HG03439 (cell line): ENCODE data around the gene ANAPC5.

Experiments
- ATAC-seq: cut with Tn5 transposase; IDR thresholded peaks from one replicate; pipeline ENCODE4 v1.9.1; 2021; ENCODE audit warnings: mild to moderate bottlenecking, moderate library complexity; ENCODE audit not compliant: unreplicated experiment

The ANAPC5 gene

GRCh38 chr12:121371404-121371803 lies 19.2 kb upstream of the ANAPC5 start:
- no peak for ATAC-seq

- ATAC-seq: no peak
Observed at GRCh38 chr12:121366063-121366459, 13.8 kb upstream of the ANAPC5 start.

DNA sequence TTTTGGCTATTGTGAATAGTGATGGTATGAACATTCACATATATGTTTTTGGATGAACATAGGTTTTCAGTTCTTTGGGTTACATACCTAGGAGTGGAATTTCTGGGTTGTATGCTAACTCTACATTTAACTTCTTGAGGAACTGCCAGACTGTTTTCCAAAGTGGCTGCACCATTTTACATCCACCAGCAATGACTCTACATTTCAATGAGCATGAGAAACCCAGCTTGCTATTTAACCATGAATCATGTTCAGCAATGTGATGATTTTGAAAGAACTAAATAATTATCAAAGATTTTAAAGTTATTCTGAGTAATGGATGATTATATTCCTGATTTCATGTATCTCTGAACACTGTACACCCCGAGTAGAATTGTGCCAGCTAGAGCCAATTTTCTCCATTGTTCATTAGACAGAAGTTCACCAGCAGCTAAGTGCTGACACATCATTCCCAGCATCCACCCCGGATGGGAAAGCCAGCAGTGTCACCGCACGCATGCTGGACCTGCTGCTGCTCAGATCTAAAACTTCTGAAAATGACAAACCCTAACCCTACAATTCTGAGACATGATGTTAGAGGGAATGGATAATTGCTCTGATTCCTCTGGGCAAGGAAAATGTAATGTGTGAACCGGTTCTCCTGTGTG lies 13.3 kb upstream of the ANAPC5 start:
- ATAC-seq: no peak

DNA sequence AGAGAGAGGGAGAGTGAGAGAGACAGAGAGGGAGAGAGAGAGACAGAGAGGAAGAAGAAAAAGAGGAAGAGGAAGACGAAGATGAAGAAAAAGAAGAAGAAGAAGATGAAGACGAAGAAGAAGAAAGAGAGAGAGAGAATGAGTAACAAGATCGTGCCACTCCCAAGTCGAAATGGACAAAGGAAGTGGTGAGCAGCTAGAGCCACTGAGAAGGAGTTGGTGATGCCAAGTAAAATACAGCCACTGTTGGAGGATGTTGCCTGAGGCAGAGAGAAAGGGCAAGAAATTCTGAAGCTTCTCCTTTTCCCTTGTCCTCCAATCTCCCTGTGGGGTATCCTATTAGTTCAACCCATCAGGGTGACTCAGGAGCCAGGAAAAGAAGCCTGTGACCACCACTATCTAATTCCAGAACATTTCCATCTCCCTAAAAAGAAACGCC lies 12.5 kb upstream of the ANAPC5 start:
- ATAC-seq: no peak

GRCh38 chr12:121358073-121358472 lies 5.9 kb upstream of the ANAPC5 start:
- no peak for ATAC-seq

DNA sequence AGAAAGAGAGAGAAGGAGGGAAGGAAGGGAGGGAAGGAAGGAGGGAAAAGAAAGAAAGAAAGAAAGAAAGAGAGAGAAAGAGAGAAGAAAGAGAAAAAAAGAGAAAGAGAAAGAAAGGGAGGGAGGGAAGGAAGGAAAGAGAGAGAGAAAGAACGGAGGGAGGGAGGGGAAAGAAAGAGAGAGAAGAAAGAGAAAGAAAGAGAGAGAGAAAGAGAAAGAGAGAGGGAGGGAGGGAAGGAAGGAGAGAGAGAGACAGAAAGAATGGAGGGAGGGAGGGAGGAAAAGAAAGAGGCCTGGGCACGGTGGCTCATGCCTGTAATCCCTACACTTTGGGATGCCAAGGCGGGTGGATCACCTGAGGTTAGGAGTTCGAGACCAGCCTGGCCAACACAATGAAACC lies 5.1 kb upstream of the ANAPC5 start:
- no peak for ATAC-seq

GRCh38 chr12:121356657-121357056 lies 4.4 kb upstream of the ANAPC5 start:
- no peak for ATAC-seq

DNA sequence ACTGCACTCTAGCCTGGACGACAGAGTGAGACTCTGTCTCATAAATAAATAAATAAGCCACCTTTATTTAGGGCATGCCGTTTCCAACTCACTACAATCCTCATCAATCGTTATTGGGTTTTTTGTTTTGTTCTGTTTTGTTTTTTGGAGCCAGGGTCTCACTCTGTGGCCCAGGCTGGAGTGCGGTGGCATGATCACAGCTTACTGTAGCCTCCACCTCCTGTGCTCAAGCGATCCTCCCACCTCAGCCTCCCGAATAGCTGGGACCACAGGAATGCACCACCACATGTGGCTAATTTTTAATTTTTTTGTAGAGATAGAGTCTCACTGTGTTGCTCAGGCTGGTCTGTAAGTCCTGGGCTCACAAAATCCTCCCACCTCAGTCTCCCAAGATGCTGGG lies 3.6 kb upstream of the ANAPC5 start:
- no peak for ATAC-seq

GRCh38 chr12:121352682-121353018 lies 439 bp upstream of the ANAPC5 start:
- ATAC-seq: no peak

- ATAC-seq: no peak
Observed at GRCh38 chr12:121346747-121347146, 5.5 kb downstream of the ANAPC5 start.

DNA sequence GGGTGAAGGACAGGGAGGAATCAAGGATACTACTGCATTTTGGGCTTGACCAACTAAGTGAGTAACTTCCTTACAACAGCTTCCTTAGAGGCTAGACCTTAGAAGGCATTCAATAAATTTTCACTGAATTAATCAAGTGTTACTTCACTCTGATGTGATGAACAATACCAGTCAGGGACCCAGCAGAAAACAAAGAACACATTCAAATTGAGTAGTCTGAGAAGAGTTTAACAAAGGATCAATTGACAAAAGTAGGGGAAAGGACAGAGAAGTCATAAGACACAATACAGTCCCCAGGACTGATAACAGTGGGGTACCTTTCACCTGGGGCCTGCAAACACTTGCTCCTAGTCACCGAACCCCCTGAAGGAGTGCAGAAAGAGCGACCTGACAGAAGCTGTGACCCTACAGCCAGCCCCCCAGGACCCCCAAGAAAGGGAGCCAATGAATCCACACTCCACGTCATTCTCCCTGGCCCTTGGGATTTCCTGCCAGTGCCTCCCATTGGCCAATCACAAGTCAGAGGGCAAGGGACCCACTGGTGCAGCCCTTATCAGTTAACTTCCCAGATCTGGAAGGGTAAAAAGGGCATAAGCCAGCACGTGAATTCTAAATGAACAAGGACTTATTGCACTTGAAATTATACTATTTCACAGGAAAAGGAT lies 6.9 kb downstream of the ANAPC5 start:
- ATAC-seq: no peak

DNA sequence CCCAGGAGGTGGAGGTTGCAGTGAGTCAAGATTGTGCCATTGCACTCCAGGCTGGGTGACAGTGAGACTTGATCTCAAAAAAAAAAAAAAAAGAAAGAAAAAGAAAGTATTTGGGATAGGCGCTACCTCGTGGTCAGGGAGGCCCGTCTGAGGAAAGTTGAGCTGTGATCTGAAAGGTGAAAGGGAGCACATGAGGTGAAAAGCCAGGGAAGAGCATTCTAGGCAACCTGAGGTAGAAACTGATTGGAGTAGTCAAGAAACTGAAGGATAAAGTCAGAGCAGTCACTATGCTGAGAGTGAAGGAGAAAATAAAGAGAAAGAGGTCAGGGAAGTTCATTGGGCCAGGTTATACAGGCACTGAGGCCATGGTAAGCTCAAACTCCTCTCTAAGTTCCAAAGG lies 7.7 kb downstream of the ANAPC5 start:
- no peak for ATAC-seq

- no peak for ATAC-seq
Observed at GRCh38 chr12:121337416-121337815, 14.8 kb downstream of the ANAPC5 start.

DNA sequence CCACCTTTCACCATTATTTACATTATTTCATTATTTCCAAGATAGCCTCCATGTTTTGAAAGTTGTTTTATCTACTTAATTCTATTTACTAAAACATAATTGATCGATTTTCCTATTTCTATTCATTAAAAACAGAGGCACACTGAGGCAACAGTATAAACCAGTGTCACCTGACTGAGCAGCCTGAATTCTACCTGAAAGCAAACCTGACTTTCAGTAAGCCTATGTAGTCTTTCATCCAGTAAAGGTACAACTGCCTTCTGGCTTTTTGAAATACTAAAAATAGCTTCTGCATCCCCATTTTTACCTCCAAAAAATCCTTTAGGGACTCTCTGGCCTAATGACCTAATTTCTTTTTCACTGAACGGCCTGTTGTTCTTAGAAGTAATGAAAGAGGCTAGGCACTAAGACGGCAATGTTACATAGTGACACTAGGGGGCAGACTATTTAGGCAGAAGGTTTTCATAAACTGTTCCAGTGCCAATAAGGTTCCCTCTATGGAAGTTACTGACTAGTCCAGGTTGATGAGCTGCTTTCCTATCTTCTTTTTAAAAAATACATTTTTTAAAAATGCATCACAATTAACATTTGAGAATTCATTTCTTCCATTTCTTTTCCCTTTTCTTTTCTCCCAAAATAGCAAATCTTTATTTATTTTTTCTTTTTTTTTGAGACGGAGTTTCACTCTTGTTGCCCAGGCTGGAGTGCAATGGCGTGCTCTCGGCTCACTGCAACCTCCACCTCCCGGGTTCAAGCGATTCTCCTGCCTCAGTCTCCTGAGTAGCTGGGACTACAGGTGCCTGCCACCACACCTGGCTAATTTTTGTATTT lies 17.5 kb downstream of the ANAPC5 start:
- no peak for ATAC-seq

- no peak for ATAC-seq
Observed at GRCh38 chr12:121333747-121334146, 18.5 kb downstream of the ANAPC5 start.

GRCh38 chr12:121331248-121331647 lies 21.0 kb downstream of the ANAPC5 start:
- no peak for ATAC-seq

GRCh38 chr12:121330692-121331091 lies 21.5 kb downstream of the ANAPC5 start:
- ATAC-seq: no peak

DNA sequence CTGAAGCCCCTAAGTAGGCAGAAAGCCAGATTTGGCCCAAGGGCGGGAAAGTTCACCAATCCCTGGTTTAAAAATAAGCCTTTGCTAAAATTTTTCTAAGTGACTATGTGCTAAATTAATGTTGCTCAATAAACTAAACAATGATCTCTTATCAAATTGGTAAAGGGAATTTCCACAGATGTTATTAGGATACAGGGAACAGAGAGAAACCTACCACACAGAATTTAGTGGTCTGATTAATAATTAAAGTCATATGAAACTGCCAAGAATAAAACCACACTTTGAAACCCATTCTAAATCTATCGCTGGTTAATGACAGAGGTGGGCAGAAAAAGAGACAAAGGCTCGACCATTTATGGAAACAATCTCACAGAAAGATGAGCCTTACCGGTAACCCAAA lies 22.0 kb downstream of the ANAPC5 start:
- ATAC-seq: no peak

DNA sequence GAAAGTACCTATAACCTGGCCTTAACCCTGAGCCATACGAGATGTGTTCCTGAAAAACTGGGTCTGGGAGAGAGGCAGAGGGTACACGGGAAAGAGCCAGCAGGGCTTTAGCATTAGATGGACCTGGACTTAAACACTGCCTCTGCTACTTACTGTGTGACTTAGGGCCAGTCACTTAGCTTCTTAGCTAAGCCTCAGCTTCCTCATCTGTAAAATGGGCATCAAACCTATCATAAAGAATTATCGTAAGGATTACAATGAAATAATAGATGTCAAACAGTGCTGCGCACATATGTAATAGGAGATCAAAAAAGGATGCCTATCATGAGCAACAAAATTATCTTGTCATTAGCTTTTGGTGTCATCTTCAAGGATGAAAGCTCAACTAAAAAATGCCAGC lies 23.6 kb downstream of the ANAPC5 start:
- no peak for ATAC-seq

DNA sequence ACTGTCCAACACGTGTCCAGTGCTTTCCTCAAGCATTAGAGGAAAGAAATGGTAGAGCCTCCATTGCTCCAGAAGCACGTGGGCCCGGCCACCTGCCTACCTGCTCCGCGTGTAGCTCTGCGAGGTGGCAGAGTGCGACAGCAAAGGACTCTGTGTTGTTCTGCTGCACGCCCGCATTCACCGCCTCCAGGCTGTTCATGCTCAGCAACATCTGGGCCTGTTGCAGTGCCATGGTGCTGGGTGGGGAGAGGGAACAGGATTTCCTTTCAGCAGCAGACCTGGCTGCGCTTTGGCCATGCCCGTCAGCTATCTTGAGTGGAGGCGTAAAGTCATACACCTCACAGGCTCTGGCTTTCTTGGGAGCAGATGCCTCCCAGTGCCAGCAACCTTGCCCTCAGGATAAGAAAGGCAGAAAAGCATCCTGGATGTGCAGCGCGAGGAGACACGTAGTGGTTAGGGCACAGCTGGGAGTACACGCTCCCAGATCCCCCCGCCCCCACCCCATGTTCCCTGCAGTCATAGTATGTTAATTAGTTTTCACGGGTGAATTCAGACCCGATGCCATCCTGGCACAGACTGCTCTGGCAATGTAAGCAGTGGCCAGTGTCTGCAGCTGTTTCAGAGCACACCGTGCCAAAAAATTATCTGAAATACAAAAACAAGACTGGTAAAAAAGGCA lies 25.1 kb downstream of the ANAPC5 start:
- no peak for ATAC-seq

DNA sequence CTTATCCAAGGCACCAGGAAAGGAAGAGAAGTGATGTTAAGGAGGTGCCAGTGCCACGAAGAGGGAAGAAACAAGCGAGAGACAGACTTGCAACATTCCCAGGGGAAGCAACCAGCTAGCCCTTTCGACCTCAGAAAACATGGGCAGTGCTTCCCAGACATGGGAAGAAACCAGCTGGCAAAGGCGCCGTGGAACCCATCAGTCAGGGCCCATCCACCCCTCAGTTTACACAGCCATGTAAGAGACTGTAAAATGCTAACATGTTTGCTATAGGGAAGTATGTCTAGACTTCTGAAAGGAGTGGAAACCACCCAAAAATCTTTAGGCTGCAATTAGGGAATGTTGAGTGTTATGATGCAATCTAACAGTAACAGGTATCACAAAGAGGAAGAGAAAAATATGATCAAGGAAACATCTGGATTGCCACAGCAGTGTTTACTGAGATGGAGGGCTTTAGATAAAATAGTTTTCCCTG lies 26.3 kb downstream of the ANAPC5 start:
- no peak for ATAC-seq
